Measurements from ENCODE around the gene RHOA. TPM values are rescaled to one million over a fixed set of nuclear protein-coding genes. Genes with fewer than 3 reads are reported as not detected.

Gene RHOA
- polyA plus RNA-seq, 2 of the 4 experiments (the other 2 are of a cell fraction) = 332 to 549 TPM

GRCh38 chr3:49456466-49456865, 44.7 kb upstream of the RHOA start:
- peak overlapping the region; percentile 21; the same call in 1 of the 3 replicates for H3K4me2 ChIP-seq
- H3K27ac ChIP-seq = peak overlapping the region in 1 of 2 experiments; percentile 16; a peak in 2 of 6 replicates
- peaks cover 34% of the 10 kb centered on the region for H3K4me1 ChIP-seq
- no peak overlapping the region for H3K4me3 ChIP-seq
- CTCF ChIA-PET = interaction anchor here (1.8 to 2.7 kb wide), 2 partner anchors 10 to 215 kb away, joined by 4 to 9 read pairs; no protein-coding TSS in a partner anchor
- TF ChIP-seq CEBPB (IDR thresholded peaks at IDR 0.05) (no peak), FOSL2 (IDR thresholded peaks at IDR 0.05) (no peak), FOSL2 (CRISPR knock-in tag; IDR thresholded peaks at IDR 0.05) (peak; percentile 24), JUN (IDR thresholded peaks at IDR 0.05) (no peak), NFE2L2 (conservative IDR thresholded peaks at IDR 0.05; ENCODE audit: low read length) (no peak), HOXA7 (CRISPR knock-in tag; IDR thresholded peaks at IDR 0.05) (no peak), TP53 (CRISPR knock-in tag; IDR thresholded peaks at IDR 0.05) (no peak), ZSCAN20 (CRISPR knock-in tag; IDR thresholded peaks at IDR 0.05) (no peak)
- POLR2A ChIA-PET = no interaction called here
- H3K9me3 ChIP-seq = no peaks in the 10 kb centered on the region
- 86% methylated on average over 3 of the region's 3 CpGs for WGBS (ENCODE audit: missing lambda C conversion rate)
- DNase-seq (ENCODE audit: low read depth in 1 of 2, low spot score in 1 of 2) (no peak), FAIRE-seq (no peak), ATAC-seq (no peak)

- Histone ChIP-seq H3K27ac (peak overlapping the region in 1 of 2 experiments; percentile 8; a peak in 1 of 6 replicates), H3K9me3 (no peaks in the 10 kb centered on the region), H3K4me2 (no peak overlapping the region), H3K4me1 (peaks cover 20% of the 10 kb centered on the region), H3K4me3 (no peak overlapping the region)
- no peak for TF ChIP-seq ZC3H11A (IDR thresholded peaks at IDR 0.05)
- no peak for TF ChIP-seq BCL3 (IDR thresholded peaks at IDR 0.05)
- TF ChIP-seq HES2 (IDR thresholded peaks at IDR 0.05) = no peak
- TF ChIP-seq HOXB13 (CRISPR knock-in tag; IDR thresholded peaks at IDR 0.05; ENCODE audit: low read depth) = no peak
- no peak for TF ChIP-seq EP300 (IDR thresholded peaks at IDR 0.05)
- no peak for TF ChIP-seq MAX (IDR thresholded peaks at IDR 0.05)
- no peak for TF ChIP-seq MYC (IDR thresholded peaks at IDR 0.05; ENCODE audit: borderline replicate concordance, low read length)
- POLR2A ChIA-PET = interaction anchor here (1.0 kb wide), 1 partner anchor 426 kb away, joined by 3 read pairs; no protein-coding TSS in a partner anchor
- CTCF ChIA-PET = interaction anchor here (0.5 to 3.0 kb wide), 8 partner anchors 8 to 284 kb away, joined by 3 to 10 read pairs (median 5); partner anchors contain the start of gene KLHDC8B
- DNase-seq (ENCODE audit: low read depth in 1 of 2, low spot score in 1 of 2) (no peak), FAIRE-seq (no peak), ATAC-seq (peak in 1 of 2 experiments; percentile 14; a peak in 3 of 6 replicates)
- 93% methylated on average over 3 of the region's 3 CpGs for WGBS (ENCODE audit: missing lambda C conversion rate)
Measured at GRCh38 chr3:49454898-49455681, 43.3 kb upstream of the RHOA start.

DNA sequence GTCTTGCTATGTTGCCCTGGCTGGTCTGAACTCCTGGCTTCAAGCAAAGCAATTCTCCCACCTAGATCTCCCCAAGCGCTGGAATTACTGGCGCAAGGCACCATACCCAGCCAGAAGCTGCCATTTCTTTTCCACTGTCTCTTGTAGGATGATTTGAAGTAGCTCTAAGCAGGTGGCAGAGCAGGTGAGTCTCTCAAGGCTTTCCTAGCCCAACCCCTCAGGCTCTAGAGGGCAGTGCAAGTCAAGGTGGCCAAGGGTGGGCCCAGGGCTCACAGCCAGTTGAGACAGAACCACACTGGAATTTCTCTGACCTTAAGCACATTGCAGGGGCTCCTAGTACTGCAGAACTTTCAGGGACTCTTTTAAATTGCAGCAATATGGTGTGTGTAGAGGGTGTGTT, 42.7 kb upstream of the RHOA start:
- Histone ChIP-seq H3K4me3 (no peak overlapping the region), H3K4me2 (no peak overlapping the region), H3K27ac (peak overlapping the region in 1 of 2 experiments; percentile 8; a peak in 1 of 6 replicates), H3K4me1 (peaks cover 15% of the 10 kb centered on the region), H3K9me3 (no peaks in the 10 kb centered on the region)
- ATAC-seq (peak; percentile 85 to 89), FAIRE-seq (no peak), DNase-seq (ENCODE audit: low read depth in 1 of 2, low spot score in 1 of 2) (peak in 1 of 2 experiments; percentile 50)
- 100% methylated on average over 2 of the region's 2 CpGs for WGBS (ENCODE audit: missing lambda C conversion rate)
- ChIA-PET POLR2A (interaction anchor here (1.0 kb wide), 1 partner anchor 425 kb away, joined by 3 read pairs; no protein-coding TSS in a partner anchor), CTCF (interaction anchor here (0.6 to 3.0 kb wide), 10 partner anchors 8 to 465 kb away, joined by 3 to 10 read pairs (median 5); partner anchors contain the start of gene KLHDC8B)
- TF ChIP-seq CTCF (IDR thresholded peaks at IDR 0.05) = peak; percentile 30; the same call in 1 of the 3 replicates
- no peak for TF ChIP-seq EHMT2 (IDR thresholded peaks at IDR 0.05; ENCODE audit: low read depth)
- no peak for TF ChIP-seq HMGXB4 (CRISPR knock-in tag; IDR thresholded peaks at IDR 0.05; ENCODE audit: borderline replicate concordance)
- no peak for TF ChIP-seq ELK1 (IDR thresholded peaks at IDR 0.05; ENCODE audit: low read depth, low read length)
- peak; percentile 23; the same call in 1 of the 3 replicates for TF ChIP-seq SMC3 (IDR thresholded peaks at IDR 0.05)
- peak; percentile 55 to 66 for TF ChIP-seq RAD21 (conservative IDR thresholded peaks at IDR 0.05 in 1 of 2, IDR thresholded peaks at IDR 0.05 in 1 of 2)
- no peak for TF ChIP-seq RFX5 (IDR thresholded peaks at IDR 0.05)
- TF ChIP-seq CHD4 (IDR thresholded peaks at IDR 0.05; ENCODE audit: borderline replicate concordance) = no peak
- no peak for TF ChIP-seq NR3C1 (IDR thresholded peaks at IDR 0.05)
- no peak for TF ChIP-seq ATOH8 (CRISPR knock-in tag; IDR thresholded peaks at IDR 0.05; ENCODE audit: low read depth)
